Body of pancreas (tissue), 4 donors: ENCODE results near the gene TVP23C.
"Not testable (repeated sequence)": the region's sequence is repeated elsewhere in the genome, so short reads cannot be mapped to it uniquely, and the experiment has no call there.

Experiments
- POLR2A ChIP-seq, 3 donors: fragments of 450-650 bp; IDR thresholded peaks; one replicate each; pipeline ENCODE4 v1.6.1; 2016; ENCODE audit warnings: antibody characterized with exemption in 3 of 3, mild to moderate bottlenecking in 2 of 3
- TF ChIP-seq, protein P1 (sequence below), 7 experiments: fragments of 450-650 bp in 4 of 7; fragments of 200-600 bp in 3 of 7; sonication (generic) in 3 of 7; IDR thresholded peaks; one replicate each; pipeline ENCODE4 v1.5.1; 2016 to 2019; ENCODE audit warnings: antibody characterized with exemption in 7 of 7

DNA sequence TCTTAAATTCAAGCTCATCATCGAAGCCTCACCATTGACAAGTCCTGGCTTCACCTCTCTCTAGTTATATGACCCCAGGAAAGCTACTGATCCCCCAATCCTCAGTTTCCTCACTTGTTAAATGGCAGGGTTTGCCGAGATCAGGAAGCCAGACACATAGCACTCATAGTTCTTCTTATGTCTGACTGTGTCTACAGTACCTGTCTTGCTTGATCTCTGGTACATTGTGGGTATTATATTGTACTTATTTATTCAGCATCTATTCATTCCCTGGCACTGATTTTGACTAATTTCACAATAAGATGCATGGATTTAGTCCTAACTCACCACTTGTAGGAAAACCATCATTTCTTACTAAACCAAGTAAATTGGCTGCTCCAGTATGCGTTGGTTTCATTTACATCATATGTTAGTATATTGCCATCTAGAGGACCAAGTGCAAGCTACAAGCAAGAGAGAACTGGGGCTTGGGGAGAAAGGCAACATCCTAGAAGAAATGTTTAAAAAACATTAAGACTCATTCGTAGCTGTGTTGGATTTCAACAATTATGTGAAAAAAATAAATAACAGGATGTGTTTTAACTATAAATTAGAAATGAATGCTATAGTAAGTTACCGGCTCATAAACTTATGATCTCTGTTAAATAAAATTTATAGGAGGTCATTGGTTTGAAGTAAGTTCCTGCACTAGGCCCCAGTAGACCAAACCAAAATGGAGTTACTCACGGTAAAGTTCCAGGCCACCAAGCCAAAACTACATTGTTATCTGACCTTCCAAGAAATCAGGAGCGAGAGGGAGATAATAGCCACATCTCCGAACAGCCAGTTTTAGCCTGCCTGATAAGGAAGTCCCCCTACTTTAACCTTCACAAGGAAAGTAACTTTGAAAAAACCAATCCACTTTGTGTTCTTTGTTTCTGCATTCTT is 36.7 kb downstream of the TVP23C start:
- TF ChIP-seq POLR2A (IDR thresholded peaks at IDR 0.05), result not testable (repeated sequence)
- TF ChIP-seq, protein P1, sequence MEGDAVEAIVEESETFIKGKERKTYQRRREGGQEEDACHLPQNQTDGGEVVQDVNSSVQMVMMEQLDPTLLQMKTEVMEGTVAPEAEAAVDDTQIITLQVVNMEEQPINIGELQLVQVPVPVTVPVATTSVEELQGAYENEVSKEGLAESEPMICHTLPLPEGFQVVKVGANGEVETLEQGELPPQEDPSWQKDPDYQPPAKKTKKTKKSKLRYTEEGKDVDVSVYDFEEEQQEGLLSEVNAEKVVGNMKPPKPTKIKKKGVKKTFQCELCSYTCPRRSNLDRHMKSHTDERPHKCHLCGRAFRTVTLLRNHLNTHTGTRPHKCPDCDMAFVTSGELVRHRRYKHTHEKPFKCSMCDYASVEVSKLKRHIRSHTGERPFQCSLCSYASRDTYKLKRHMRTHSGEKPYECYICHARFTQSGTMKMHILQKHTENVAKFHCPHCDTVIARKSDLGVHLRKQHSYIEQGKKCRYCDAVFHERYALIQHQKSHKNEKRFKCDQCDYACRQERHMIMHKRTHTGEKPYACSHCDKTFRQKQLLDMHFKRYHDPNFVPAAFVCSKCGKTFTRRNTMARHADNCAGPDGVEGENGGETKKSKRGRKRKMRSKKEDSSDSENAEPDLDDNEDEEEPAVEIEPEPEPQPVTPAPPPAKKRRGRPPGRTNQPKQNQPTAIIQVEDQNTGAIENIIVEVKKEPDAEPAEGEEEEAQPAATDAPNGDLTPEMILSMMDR (IDR thresholded peaks at IDR 0.05), result peak; percentile 17 to 60 (median 50)
